Measurements from ENCODE around the gene CRB2. TPM values are rescaled to one million over a fixed set of nuclear protein-coding genes. Genes with fewer than 3 reads are reported as not detected.

The CRB2 gene
- total RNA-seq, 1 donor from 2014 or later, result 2.4 TPM

DNA sequence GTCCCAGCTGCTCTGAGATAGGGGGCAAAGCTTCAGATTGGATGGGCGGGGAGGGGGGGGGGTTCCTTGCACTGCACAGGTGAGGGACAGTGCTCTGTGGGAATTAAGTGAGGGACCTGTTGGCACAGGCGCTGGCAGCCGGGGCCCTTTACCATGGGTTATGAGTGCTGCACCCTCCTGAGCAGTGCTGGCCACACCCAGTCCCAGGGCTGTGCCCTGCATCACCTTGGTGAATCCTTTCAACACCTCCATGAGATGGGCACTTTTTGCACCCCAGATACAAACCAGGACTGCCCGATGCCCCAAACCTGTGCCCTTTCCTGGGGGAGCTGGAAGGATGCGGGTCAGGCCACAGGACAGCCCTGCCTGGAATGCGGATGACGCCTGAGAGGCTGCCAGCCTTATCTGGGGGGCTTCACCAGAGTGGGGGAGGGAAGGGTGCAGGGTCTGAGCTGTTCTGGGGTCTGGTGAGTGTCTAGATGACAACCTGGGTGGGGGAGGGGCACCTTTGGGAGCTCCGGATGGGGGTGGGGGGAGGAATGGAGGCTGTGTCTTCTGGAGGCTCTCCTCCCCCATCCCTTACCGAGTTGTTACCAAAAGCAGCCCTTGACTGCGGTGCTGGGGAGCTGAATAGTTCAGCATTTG is 5.2 kb downstream of the CRB2 start:
- no peak for FAIRE-seq

GRCh38 chr9:123361731-123362510 is 5.9 kb downstream of the CRB2 start:
- no peak for FAIRE-seq

More for the DNA sequence above, 5.2 kb downstream of the CRB2 start:
- DNase-seq (ENCODE audit: low spot score in 2 of 2), result no peak

DNA sequence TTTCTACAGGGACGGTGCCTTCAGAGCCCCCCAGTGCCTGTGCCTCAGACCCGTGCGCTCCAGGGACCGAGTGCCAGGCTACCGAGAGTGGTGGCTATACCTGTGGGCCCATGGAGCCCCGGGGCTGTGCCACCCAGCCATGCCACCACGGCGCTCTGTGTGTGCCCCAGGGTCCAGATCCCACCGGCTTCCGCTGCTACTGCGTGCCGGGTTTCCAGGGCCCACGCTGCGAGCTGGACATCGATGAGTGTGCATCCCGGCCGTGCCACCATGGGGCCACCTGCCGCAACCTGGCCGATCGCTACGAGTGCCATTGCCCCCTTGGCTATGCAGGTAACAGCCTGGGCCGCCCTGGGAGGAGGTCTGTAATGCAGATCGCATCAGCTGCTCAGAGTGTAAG is 6.9 kb downstream of the CRB2 start:
- no peak for FAIRE-seq
- no peak for DNase-seq (ENCODE audit: low spot score in 2 of 2)

More at GRCh38 chr9:123361731-123362510, 5.9 kb downstream of the CRB2 start:
- DNase-seq (ENCODE audit: low spot score in 2 of 2), result no peak

DNA sequence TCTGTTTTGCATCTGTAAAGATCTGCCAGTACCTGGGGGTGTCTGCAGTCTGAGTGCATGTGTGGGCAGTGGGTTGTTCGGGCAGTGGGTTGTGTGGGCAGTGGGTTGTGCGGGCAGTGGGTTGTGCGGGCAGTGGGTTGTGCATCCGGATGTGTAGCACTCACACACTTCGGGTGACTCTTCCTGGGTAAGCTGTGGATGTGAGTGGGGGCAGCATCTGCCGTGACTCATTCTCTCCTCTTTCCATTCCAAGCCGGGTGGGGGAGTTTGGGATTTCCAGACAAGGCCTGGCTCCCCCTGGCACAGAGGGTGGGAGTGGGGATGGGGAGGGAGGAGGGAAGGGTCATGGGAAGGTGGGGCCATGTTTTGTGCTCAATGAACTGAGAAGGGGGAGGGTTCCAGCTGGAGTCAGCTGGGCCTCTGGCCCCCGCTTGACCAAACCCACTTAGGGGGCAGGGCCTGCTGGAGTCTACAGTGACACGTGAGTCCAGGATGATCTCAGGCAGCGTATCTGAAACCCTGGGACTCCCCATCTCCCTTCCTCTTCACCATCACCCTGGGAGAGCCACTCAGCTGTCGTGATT is 8.3 kb downstream of the CRB2 start:
- peak; percentile 76 for DNase-seq (ENCODE audit: low spot score in 2 of 2)
- no peak for FAIRE-seq

- DNase-seq (ENCODE audit: low spot score in 2 of 2), result no peak
- FAIRE-seq, result no peak
These were observed 9.4 kb downstream of the CRB2 start for GRCh38 chr9:123365287-123365880.

- DNase-seq (ENCODE audit: low spot score in 2 of 2) (no peak), FAIRE-seq (no peak)
These were observed 10.0 kb downstream of the CRB2 start for GRCh38 chr9:123365881-123366528.

GRCh38 chr9:123368023-123368422 is 12.0 kb downstream of the CRB2 start:
- DNase-seq (ENCODE audit: low spot score in 2 of 2) (no peak), FAIRE-seq (no peak)

DNA sequence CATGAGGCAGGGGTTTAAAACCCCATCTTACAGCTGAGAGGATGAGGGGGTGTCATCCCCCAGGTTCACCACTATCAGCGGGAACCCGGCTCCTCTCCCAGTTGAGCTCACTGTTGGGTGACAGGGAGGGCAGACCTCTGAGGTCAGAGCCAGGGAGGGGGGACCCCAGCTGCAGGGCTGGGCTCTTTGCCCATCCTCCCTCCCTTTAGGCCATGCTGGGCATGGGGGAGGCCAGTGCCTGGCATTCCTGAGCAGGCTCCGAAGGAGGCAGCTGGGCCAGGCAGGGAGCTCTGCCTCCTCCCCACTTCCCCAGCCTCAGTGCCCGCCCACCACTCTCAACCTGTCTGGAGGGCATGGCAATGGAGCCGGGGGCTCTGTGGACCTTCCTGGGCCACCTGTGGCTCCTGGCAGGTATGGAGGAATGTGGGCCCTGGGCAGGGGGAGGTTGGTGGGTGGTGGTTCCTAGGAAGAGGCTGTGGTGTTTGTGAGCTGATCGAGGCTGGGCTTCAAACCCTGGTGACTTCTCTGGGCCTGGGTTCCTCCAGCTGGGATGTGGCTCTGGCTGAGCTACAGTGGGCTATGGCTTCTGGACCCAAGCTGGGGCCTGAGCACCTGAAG is 12.6 kb downstream of the CRB2 start:
- no peak for FAIRE-seq
- peak in 1 of 2 donors; percentile 79 for DNase-seq (ENCODE audit: low spot score in 2 of 2)

GRCh38 chr9:123369296-123369695 is 13.3 kb downstream of the CRB2 start:
- DNase-seq (ENCODE audit: low spot score in 2 of 2) (no peak), FAIRE-seq (no peak)

- no peak for FAIRE-seq
- DNase-seq (ENCODE audit: low spot score in 2 of 2), result no peak
These were observed 14.1 kb downstream of the CRB2 start for GRCh38 chr9:123370108-123370507.

GRCh38 chr9:123370526-123371227 is 14.7 kb downstream of the CRB2 start:
- FAIRE-seq, result no peak
- DNase-seq (ENCODE audit: low spot score in 2 of 2), result no peak

DNA sequence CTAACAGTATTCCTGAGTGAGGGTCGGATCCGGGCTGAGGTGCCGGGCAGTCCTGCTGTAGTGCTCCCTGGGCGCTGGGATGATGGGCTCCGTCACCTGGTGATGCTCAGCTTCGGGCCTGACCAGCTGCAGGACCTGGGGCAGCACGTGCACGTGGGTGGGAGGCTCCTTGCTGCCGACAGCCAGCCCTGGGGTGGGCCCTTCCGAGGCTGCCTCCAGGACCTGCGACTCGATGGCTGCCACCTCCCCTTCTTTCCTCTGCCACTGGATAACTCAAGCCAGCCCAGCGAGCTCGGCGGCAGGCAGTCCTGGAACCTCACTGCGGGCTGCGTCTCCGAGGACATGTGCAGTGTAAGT is 15.2 kb downstream of the CRB2 start:
- no peak for DNase-seq (ENCODE audit: low spot score in 2 of 2)
- FAIRE-seq, result no peak

- DNase-seq (ENCODE audit: low spot score in 2 of 2) (no peak), FAIRE-seq (no peak)
These were observed 16.0 kb downstream of the CRB2 start for GRCh38 chr9:123371805-123372590.

DNA sequence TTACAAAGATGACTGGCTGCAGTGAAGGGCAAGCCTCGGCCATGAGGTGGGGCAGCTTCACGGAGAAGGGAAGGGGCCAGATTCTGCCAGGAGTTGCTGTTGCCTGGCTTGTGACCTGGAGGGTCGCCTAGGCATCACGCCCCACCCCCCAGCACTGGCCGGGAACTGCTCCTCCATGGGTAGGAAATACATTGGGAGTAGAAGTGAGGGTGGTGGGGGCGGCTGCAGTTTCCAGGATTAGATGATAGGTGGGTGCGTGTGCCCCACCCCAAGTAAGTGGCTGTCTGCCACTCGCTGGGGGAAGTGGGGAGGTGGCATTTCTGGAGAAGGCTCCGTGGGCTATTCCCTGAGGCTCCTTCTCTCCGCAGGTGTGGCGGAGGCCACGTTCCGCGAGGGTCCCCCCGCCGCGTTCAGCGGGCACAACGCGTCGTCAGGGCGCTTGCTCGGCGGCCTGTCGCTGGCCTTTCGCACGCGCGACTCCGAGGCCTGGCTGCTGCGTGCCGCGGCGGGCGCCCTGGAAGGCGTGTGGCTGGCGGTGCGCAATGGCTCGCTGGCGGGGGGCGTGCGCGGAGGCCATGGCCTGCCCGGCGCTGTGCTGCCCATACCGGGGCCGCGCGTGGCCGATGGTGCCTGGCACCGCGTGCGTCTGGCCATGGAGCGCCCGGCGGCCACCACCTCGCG is 16.9 kb downstream of the CRB2 start:
- FAIRE-seq (no peak), DNase-seq (ENCODE audit: low spot score in 2 of 2) (no peak)

- DNase-seq (ENCODE audit: low spot score in 2 of 2), result no peak
- FAIRE-seq, result no peak
These were observed 17.5 kb downstream of the CRB2 start for GRCh38 chr9:123373447-123373923.

- DNase-seq (ENCODE audit: low spot score in 2 of 2) (no peak), FAIRE-seq (no peak)
These were observed 17.9 kb downstream of the CRB2 start for GRCh38 chr9:123373946-123374345.

- DNase-seq (ENCODE audit: low spot score in 2 of 2), result no peak
- FAIRE-seq, result no peak
These were observed 19.6 kb downstream of the CRB2 start for GRCh38 chr9:123375469-123376132.
